GM19238 (cell line): ENCODE results near the gene SNX8.
"Not testable (repeated sequence)": the region's sequence is repeated elsewhere in the genome, so short reads cannot be mapped to it uniquely, and the experiment has no call there.

ENCODE experiments used
- DNase-seq: peaks from one replicate; pipeline ENCODE4 v3.0.0; 2011; ENCODE audit warnings: low spot score; ENCODE audit not compliant: insufficient read length

SNX8 gene

GRCh38 chr7:2330493-2330892 is 16.3 kb upstream of the SNX8 start:
- DNase-seq = no peak

- no peak for DNase-seq
Measured at GRCh38 chr7:2326951-2327350, 12.7 kb upstream of the SNX8 start.

GRCh38 chr7:2325162-2325561 is 10.9 kb upstream of the SNX8 start:
- no peak for DNase-seq

DNA sequence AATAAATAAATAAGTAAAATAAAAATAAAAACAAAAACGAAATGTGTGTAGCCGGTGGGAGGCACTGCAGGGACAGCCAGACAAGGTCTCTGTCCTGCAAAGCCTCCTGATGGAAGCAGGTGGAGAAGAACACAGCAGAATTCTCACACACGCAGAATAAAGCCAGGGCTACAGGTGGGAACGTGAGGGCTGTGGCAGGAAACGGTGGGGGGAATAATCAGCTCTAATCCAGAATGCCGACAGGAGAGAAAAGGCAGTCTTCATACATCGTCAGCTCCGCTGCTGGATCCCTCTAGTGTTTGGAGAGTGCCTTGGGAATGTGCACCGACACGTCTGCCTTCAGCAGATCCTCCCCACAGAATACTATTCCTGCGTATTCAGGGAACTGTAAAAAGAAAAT is 6.8 kb upstream of the SNX8 start:
- no peak for DNase-seq

- no peak for DNase-seq
Measured at GRCh38 chr7:2317556-2318293, 3.5 kb upstream of the SNX8 start.

- DNase-seq = no peak
Measured at GRCh38 chr7:2316578-2316977, 2.3 kb upstream of the SNX8 start.

DNA sequence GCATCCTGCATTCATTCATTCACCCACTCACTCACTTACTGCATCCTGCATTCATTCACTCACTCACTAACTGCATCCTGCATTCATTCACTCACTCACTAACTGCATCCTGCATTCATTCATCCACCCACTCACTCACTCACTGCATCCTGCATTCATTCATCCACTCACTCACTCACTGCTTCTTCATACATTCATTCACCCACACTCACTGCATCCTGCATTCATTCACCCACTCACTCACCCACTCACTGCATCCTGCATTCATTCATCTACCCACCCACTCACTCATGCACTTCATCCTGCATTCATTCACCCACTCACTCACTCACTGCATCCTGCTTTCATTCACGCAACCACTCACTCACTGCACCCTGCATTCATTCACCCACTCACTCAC is 1.5 kb upstream of the SNX8 start:
- DNase-seq = no peak

DNA sequence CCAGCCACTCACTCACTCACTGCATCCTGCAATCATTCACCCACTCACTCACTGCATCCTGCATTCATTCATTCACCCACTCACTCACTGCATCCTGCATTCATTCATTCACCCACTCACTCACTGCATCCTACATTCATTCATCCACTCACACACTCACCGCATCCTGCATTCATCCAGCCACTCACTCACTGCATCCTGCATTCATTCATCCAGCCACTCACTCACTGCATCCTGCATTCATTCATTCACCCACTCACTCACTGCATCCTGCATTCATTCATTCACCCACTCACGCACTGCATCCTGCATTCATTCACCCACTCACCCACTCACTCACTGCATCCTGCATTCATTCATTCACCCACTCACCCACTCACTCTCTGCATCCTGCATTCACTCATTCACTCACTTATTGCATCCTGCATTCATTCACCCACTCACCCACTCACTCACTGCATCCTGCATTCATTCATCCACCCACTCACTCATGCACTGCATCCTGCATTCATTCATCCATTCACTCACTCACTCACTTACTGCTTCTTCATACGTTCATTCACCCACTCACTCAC is 802 bp upstream of the SNX8 start:
- DNase-seq = not testable (repeated sequence)

DNA sequence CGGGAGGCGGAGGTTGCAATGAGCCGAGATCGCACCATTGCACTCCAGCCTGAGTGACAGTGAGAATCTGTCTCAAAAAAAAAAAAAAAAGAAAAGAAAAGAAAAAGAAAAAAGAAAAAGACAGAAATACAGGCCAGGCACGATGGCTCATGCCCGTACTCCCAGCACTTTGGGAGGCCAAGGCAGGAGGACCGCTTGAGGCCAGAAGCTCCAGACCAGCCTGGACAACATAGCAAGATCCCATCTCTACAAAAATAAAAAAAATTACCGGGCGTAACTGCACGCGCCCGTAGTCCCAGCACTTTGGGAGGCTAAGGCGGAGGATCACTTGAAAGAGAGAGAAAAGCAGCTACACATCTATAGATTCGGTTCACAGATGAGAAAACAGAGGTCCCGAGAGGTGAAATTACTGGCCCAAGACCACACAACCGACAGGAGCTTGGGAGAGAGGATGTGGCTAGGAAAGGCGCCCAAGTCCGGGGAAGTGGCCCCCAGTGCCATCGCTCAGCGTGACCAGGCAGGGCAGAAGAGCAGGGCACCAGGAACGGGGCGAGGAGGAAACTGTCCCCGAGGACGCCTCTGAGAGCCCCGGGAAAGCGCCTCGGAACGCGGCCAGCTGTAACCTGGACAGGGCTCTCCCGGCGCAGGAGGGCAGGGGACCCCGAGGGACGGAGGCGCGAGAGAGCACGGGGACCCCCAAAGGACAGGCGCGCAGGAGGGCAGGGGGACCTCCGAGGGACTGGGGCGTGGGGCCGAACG is 612 bp downstream of the SNX8 start:
- DNase-seq = no peak

DNA sequence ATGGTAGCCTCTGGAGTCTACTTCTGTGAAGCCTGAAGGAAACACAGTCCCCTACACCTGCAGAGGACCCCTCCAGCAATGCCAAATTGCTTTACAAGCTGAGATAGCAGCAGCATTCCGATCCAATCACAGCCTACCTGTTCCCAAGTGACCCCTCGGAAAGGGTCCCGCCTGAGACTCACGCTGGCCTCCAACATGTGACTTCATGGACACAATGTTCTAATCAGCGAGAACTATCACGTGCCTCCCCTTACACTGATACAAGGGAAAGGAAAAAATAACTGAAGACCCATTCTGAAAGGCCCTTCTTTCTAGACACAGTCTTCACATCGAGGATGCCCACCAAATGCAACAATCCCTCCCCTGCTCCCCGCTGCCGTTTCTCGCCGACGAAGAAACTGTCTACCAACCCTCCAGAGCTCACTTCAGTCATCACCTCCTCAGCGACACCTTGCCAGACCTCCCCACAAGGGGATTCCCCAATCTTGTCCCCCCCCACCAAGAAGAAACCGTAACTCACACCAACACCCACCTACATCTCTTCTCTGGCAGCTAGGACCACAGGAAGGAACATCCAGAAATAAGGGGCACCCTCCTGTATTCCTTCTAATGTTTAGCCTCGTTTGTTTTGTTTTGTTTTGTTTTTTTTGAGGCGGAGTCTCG is 1.8 kb downstream of the SNX8 start:
- peak; percentile 50 for DNase-seq

DNA sequence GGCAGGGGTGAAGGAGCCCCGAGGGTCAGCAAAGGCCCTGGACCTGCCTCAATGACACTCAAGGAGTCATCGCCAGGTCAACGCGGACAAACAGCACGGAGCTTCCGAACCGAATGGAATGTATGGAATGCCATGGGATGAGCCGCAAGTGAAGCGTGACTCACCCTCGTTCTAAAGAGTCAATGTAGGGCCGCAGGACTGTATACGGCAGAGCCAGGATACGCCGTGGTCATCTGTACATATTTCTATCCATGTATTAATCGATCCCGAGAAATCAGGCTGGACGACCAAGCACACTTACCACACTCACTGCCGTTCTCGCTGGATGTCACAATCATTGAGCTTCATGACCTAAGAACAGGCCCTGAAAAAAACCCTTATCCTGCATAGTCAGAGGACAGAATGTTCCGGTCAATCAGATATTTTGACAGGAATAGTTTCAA is 4.3 kb downstream of the SNX8 start:
- no peak for DNase-seq

- DNase-seq = peak; percentile 57
Measured at GRCh38 chr7:2307690-2308107, 6.5 kb downstream of the SNX8 start.

- no peak for DNase-seq
Measured at GRCh38 chr7:2306688-2307087, 7.6 kb downstream of the SNX8 start.

GRCh38 chr7:2305258-2305657 is 9.0 kb downstream of the SNX8 start:
- DNase-seq = not testable (repeated sequence)

GRCh38 chr7:2303520-2303919 is 10.7 kb downstream of the SNX8 start:
- not testable (repeated sequence) for DNase-seq

DNA sequence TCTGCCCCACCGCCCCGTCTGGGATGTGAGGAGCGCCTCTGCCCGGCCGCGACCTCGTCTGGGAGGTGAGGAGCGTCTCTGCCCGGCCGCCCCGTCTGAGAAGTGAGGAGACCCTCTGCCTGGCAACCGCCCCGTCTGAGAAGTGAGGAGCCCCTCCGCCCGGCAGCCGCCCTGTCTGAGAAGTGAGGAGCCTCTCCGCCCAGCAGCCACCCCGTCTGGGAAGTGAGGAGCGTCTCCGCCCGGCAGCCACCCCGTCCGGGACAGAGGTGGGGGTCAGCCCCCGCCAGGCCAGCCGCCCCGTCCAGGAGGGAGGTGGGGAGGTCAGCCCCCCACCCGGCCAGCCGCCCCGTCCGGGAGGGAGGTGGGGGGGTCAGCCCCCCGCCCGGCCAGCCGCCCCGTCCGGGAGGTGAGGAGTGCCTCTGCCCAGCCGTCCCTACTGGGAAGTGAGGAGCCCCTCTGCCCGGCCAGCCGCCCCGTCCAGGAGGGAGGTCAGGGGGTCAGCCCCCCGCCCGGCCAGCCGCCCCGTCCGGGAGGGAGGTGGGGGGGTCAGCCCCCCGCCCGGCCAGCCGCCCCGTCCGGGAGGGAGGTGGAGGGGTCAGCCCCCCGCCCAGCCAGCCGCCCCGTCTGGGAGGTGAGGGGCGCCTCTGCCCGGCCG is 11.4 kb downstream of the SNX8 start:
- DNase-seq = not testable (repeated sequence)

DNA sequence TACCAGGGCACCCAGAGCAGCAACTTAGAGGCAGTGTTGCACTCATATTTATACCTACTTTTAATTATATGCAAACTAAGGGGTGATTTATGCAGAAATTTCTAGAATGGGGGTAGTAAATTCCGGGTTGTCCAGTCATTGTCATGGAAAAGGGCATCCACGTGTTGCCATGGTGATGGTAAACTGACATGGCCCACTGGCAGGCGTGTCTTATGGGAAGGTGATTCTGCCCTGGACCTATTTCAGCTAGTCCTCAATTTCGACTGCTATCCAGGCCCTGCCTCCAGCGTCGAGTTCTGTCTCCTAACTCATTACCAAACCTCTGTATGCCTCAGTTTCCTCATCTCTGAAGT is 12.8 kb downstream of the SNX8 start:
- DNase-seq = no peak

GRCh38 chr7:2299870-2300512 is 14.2 kb downstream of the SNX8 start:
- DNase-seq = no peak

GRCh38 chr7:2299131-2299829 is 15.0 kb downstream of the SNX8 start:
- DNase-seq = no peak

GRCh38 chr7:2296832-2297231 is 17.4 kb downstream of the SNX8 start:
- no peak for DNase-seq
